GM18907 (cell line): ENCODE measurements around the gene CPD.
A peak's percentile ranks its signal among the peaks of the same experiment; 100 is the strongest.

Source experiments
- ATAC-seq: cut with Tn5 transposase; IDR thresholded peaks from one replicate; pipeline ENCODE4 v1.9.1; 2021; ENCODE audit warnings: mild to moderate bottlenecking, moderate library complexity; ENCODE audit not compliant: unreplicated experiment

Gene CPD

GRCh38 chr17:30352240-30352814 lies 26.4 kb upstream of the CPD start:
- no peak for ATAC-seq

GRCh38 chr17:30354701-30355100 lies 24.0 kb upstream of the CPD start:
- no peak for ATAC-seq

GRCh38 chr17:30357476-30357875 lies 21.3 kb upstream of the CPD start:
- no peak for ATAC-seq

- ATAC-seq = no peak
Measured at GRCh38 chr17:30358055-30358760, 20.5 kb upstream of the CPD start.

- ATAC-seq = no peak
Measured at GRCh38 chr17:30360086-30360808, 18.5 kb upstream of the CPD start.

- no peak for ATAC-seq
Measured at GRCh38 chr17:30361766-30362279, 16.9 kb upstream of the CPD start.

- ATAC-seq = peak; percentile 81
Measured at GRCh38 chr17:30363715-30364202, 15.0 kb upstream of the CPD start.

GRCh38 chr17:30366536-30366935 lies 12.2 kb upstream of the CPD start:
- no peak for ATAC-seq

GRCh38 chr17:30368912-30369720 lies 9.6 kb upstream of the CPD start:
- ATAC-seq = no peak

- no peak for ATAC-seq
Measured at GRCh38 chr17:30369995-30370394, 8.7 kb upstream of the CPD start.

GRCh38 chr17:30372755-30373154 lies 6.0 kb upstream of the CPD start:
- no peak for ATAC-seq

GRCh38 chr17:30375661-30376060 lies 3.1 kb upstream of the CPD start:
- ATAC-seq = no peak

GRCh38 chr17:30376621-30377452 lies 1.9 kb upstream of the CPD start:
- ATAC-seq = no peak

- ATAC-seq = no peak
Measured at GRCh38 chr17:30377574-30378240, 1.0 kb upstream of the CPD start.

GRCh38 chr17:30378241-30378824 lies 394 bp upstream of the CPD start:
- no peak for ATAC-seq

GRCh38 chr17:30379303-30379902 lies 676 bp downstream of the CPD start:
- ATAC-seq = peak; percentile 34

GRCh38 chr17:30379903-30380381 lies 1.2 kb downstream of the CPD start:
- peak; percentile 42 for ATAC-seq

- no peak for ATAC-seq
Measured at GRCh38 chr17:30380643-30381339, 2.1 kb downstream of the CPD start.
